ENCODE results near the gene GRM1.

- TF ChIP-seq CTCF (IDR thresholded peaks at IDR 0.05; ENCODE audit: insufficient read depth, low read depth, low read length) (no peak), EZH2 (IDR thresholded peaks at IDR 0.05; ENCODE audit: insufficient read depth, low read length) (no peak)
These were observed 271.7 kb downstream of the GRM1 start for GRCh38 chr6:146300521-146300920.

Data from astrocyte (in vitro differentiated cells and primary cell).